ENCODE data around the gene SRSF5. TPM values are rescaled to one million over a fixed set of nuclear protein-coding genes. Genes with fewer than 3 reads are reported as not detected.

Gene SRSF5
- total and polyA plus RNA-seq, 8 donors: 141 to 540 (median 329) TPM

GRCh38 chr14:69818758-69819191 lies 51.8 kb downstream of the SRSF5 start:
- no peak overlapping the region for H3K4me3 ChIP-seq
- H3K4me1 ChIP-seq: peaks cover 0 to 6% (median 3%) of the 10 kb centered on the region in 4 donors
- WGBS, 5 donors: 6 to 8% (median 7%) methylated on average over 11 of the region's 11 CpGs
- DNase-seq: peak in 1 of 2 donors; percentile 86
- no peak overlapping the region for H3K27ac ChIP-seq
- intact Hi-C loops (cut with DNase I; ENCODE audit: low total_unique reads): no loop called here
- peak in 5 of 7 experiments; percentile 72 to 93 (median 84) for TF ChIP-seq CTCF (IDR thresholded peaks at IDR 0.05)
- no peak for TF ChIP-seq POLR2AphosphoS5 (IDR thresholded peaks at IDR 0.05)
- no peak for TF ChIP-seq EP300 (IDR thresholded peaks at IDR 0.05)
- TF ChIP-seq POLR2A (IDR thresholded peaks at IDR 0.05): no peak
- no peaks in the 10 kb centered on the region for H3K36me3 ChIP-seq
- peaks cover 0 to 33% (median 10%) of the 10 kb centered on the region in 3 donors for H3K27me3 ChIP-seq
- no peaks in the 10 kb centered on the region for H3K9me3 ChIP-seq

GRCh38 chr14:69819607-69820006 lies 52.7 kb downstream of the SRSF5 start:
- peaks cover 0 to 6% (median 3%) of the 10 kb centered on the region in 4 donors for H3K4me1 ChIP-seq
- TF ChIP-seq POLR2AphosphoS5 (IDR thresholded peaks at IDR 0.05) (no peak), POLR2A (IDR thresholded peaks at IDR 0.05) (no peak), EP300 (IDR thresholded peaks at IDR 0.05) (no peak), CTCF (IDR thresholded peaks at IDR 0.05) (no peak)
- DNase-seq: no peak
- no peaks in the 10 kb centered on the region for H3K36me3 ChIP-seq
- H3K27me3 ChIP-seq: peaks cover 0 to 29% (median 10%) of the 10 kb centered on the region in 3 donors
- no peaks in the 10 kb centered on the region for H3K9me3 ChIP-seq
- WGBS, 5 donors: 77 to 85% (median 82%) methylated on average over 8 of the region's 8 CpGs
- H3K4me3 ChIP-seq: no peak overlapping the region
- intact Hi-C loops (cut with DNase I; ENCODE audit: low total_unique reads): loop anchor here (2.0 kb wide), 1 partner anchor 209 kb away; no protein-coding TSS in a partner anchor
- H3K27ac ChIP-seq: no peak overlapping the region

GRCh38 chr14:69820991-69821390 lies 54.0 kb downstream of the SRSF5 start:
- no peak for DNase-seq
- TF ChIP-seq EP300 (IDR thresholded peaks at IDR 0.05) (no peak), CTCF (IDR thresholded peaks at IDR 0.05) (no peak), POLR2A (IDR thresholded peaks at IDR 0.05) (no peak), POLR2AphosphoS5 (IDR thresholded peaks at IDR 0.05) (no peak)
- Histone ChIP-seq H3K4me3 (no peak overlapping the region), H3K9me3 (peaks cover 0 to 9% (median 6%) of the 10 kb centered on the region in 4 donors), H3K27ac (no peak overlapping the region), H3K4me1 (peaks cover 0 to 6% (median 3%) of the 10 kb centered on the region in 4 donors), H3K27me3 (peaks cover 0 to 23% (median 10%) of the 10 kb centered on the region in 3 donors), H3K36me3 (no peaks in the 10 kb centered on the region)
- intact Hi-C loops (cut with DNase I; ENCODE audit: low total_unique reads): loop anchor here (2.0 kb wide), 1 partner anchor 208 kb away; no protein-coding TSS in a partner anchor
- 65 to 77% (median 72%) methylated on average over 2 of the region's 2 CpGs for WGBS, 5 donors

Small RNAs within 50 kb of the gene (small RNA-seq; reads per million reads assigned to genes)
- gene RF00614: 0 reads per million in 4 donors

Other genes with a start within 250 kb of the SRSF5 start
- gene CCDC177, start 192.3 kb upstream of the SRSF5 start, total RNA-seq: under 1 TPM in 1 of 5 donors, not detected in 4; 0.18 TPM
- gene CCDC177, start 192.3 kb upstream of the SRSF5 start, polyA plus RNA-seq: under 1 TPM in 2 of 3 donors, not detected in 1; 0.03 to 0.25 TPM
- 10 to 100 TPM; 23.7 to 39.0 (median 31.9) TPM for gene SUSD6, start 155.5 kb upstream of the SRSF5 start, total RNA-seq
- gene SUSD6, start 155.5 kb upstream of the SRSF5 start, polyA plus RNA-seq: 10 to 100 TPM in 1 of 3 donors, 1 to 10 TPM in 2; 4.9 to 10.3 (median 7.0) TPM
- gene SLC10A1, start 30.1 kb downstream of the SRSF5 start, total RNA-seq: not detected
- not detected for gene SLC10A1, start 30.1 kb downstream of the SRSF5 start, polyA plus RNA-seq
- gene SMOC1, start 112.3 kb downstream of the SRSF5 start, total RNA-seq: 1 to 10 TPM in 3 of 5 donors, not detected in 2; 2.2 to 3.3 (median 2.8) TPM
- 1 to 10 TPM; 1.2 to 2.0 (median 1.5) TPM for gene SMOC1, start 112.3 kb downstream of the SRSF5 start, polyA plus RNA-seq